T-helper 2 cell treated with Interferon-gamma antibody and Interleukin-4, amounts not matched to agents 100 ng/mL and 5 ng/mL, for 36 hours (primary cell): Measurements from ENCODE around the gene FICD. TPM values are rescaled to one million over a fixed set of nuclear protein-coding genes. Genes with fewer than 3 reads are reported as not detected.

Experiments
- intact Hi-C: fragments of 100-400 bp; cut with micrococcal nuclease; formaldehyde crosslinking; loops from one replicate; pipeline ENCODE4 v1.15.1; 2023
- total RNA-seq: library from RNA; stranded (reverse); gene quantifications from 2 replicates; pipeline ENCODE4 v1.2.3, GENCODE V29; 2022

Gene FICD
- total RNA-seq, 1 donor from 2014 or later = 10.2 TPM

DNA sequence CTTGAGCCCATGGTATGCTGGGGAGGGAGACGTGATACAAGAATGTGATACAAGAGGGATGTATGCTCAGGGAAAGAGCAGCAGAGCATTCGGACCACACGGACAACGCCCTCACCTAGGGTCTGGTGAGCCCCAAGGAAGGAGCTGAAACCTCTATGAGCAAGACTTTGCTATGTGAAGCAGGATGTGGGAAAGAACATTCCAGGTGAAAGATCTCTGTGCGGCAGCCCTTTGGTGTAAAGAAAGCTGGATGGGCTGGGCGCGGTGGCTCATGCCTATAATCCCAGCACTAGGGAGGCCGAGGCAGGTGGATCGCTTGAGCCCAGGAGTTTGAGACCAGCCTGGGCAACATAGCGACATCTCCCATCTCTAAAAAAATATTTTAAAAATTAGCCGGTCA is 16.9 kb upstream of the FICD start:
- intact Hi-C loops = no loop called here

GRCh38 chr12:108502922-108503321 is 12.2 kb upstream of the FICD start:
- intact Hi-C loops = no loop called here

DNA sequence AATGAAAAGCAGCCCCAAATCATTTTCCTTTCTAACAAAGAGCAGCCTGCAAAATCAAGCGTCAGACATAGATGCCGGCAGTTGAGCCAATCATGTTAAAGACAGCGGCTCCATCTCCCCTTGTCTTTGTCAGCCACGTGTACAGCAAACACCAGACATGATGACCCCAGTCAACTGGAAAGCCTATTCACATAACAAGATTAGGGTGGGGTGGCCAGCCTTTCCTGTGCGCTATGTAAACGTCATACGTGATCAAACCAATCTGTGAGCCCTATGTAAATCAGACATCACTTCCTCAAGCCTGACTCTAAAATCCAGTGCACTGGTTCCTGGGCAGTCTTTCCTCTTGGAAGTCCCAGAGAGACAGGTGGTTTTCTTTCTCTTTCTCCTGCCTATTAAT is 9.9 kb upstream of the FICD start:
- intact Hi-C loops = no loop called here

DNA sequence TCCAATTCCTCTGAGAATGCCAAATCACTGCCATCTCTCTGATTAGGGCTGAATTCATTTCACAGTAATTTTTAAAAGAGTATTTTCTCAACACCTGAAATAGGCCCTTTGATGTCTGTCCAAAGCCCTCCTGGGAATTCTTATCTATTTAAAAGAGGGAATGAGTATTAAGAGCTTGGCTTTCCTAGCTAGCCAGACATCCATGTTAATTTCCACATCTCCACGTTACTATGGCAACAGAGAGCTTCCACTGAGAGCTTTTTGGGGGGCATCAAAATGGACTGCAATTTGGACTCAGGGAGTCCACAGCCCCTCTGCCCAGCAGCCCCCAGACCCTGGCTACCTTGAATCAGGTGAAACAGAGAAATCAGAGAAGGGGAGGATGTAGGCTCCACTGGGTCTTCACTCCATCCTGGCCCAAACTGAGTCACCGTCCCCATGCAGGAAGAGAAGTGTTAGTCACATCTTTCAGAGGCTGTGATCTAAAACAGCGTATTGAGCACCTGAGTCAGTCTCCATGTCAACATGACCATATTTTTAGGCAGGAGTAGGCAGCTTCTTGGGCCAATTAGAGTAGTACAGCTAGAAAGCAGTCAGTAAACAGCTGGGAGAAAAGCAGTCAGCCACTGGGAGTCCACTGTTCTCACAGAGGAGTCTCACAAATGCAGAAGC is 7.0 kb upstream of the FICD start:
- intact Hi-C loops = no loop called here

DNA sequence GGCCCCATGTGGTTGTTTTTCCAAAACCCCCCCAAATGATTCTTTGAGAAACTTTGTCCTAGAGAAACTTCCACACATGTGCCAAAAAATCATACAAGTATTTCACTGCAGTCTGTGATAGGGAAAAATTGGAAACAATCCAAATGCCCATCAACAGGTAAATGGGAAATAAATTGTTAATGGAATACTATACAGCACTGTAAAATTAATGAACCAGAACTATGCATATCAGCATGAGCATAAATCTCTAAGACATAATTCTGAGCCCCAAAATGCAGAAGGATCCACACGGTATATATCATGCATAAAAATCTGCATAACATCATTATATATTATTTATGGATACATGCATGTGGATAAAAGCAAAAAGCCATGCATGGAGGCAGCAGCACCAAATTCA is 5.3 kb upstream of the FICD start:
- intact Hi-C loops = loop anchor here (5.0 to 10.0 kb wide), 3 partner anchors 395 to 748 kb away; partner anchors contain the start of gene PRDM4

DNA sequence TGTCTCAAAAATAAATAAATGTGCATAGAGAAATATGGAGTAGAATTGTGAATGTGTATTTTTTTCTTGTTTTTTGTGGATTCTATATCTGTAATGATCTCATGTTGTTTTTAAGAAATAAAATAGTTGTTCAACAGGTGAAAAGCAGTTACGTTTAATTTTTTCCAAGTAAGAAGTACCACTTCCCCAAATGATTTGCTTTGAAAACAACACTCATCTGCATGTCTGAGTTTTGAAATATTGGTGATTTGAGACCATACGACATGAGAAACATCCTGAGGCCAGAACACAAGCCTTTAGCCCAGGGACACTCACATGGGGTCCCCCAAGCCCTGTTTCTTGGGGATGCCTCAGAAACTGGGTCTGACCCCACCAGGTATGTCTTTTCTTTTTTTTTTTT is 4.2 kb upstream of the FICD start:
- intact Hi-C loops = loop anchor here (5.0 to 10.0 kb wide), 3 partner anchors 396 to 749 kb away; partner anchors contain the start of gene PRDM4

DNA sequence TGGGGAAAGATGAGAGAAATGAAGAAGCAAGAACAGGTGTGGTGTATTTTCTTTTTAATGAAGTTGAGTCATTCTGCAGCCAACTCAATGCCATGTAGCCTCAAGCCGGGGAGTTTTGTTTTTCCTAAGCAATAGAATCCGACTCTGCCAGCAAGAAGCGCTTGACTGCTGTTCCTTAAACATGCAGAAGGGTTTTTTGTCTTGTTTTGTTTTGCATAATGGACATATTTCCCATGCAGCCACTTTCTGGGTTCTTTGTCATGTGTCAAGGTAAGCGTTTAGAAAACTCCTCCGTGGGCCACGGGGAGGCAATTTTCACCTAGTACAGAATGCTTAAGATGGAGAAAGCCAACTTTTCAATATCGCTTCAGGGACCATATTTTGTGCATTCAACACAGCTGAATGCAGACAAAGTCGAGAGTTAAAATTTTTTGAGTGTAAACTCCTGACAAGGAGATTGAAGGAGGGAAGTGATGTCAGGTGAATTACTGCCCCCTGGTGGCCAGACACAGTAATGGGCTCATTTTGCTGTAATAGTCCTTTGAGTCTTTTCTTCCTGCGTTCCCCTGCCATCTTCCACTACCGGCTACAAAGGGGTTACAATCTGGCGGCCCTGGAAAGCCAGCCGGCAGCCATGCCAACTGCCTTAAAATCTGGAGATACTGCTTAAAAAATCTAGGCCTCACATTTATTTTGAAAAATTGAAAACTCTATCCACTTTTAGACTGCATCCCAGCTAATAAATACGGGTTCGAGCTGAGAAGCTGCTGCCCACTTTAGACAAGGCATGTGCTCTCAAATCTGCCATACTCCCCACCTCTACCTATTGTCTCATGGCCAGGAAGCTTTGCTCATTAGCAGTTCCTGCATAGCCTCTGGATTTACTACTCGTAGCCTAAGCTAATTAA is 3.2 kb upstream of the FICD start:
- intact Hi-C loops = loop anchor here (5.0 to 10.0 kb wide), 3 partner anchors 397 to 750 kb away; partner anchors contain the start of gene PRDM4

DNA sequence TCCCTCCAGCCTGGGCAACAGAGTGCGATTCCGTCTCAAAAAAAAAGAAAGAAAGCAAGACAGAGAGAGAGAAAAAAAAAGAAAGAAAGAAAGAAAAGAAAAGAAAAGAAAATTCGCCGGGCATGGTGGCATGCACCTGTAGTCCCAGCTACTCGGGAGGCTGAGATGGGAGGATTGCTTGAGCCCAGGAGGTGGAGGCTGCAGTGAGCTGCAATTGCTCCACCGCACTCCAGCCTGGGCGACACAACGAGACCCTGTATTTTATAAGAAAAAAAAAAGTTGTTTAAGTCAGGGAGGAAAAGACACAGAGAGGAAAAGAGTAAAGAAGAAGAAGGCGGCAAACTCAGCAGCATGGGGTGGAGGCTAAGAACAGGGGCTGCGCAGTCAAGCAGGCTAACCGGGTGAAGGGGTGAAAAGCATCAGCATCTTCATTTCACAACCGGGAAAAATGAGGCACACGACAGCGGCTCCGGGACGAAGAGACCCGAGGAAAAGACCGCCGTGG is 557 bp upstream of the FICD start:
- intact Hi-C loops = loop anchor here (2.0 to 10.0 kb wide), 4 partner anchors 400 to 752 kb away; partner anchors contain the start of gene PRDM4

GRCh38 chr12:108515916-108516315 is 839 bp downstream of the FICD start:
- intact Hi-C loops = loop anchor here (1.0 to 10.0 kb wide), 10 partner anchors 45 to 829 kb away; partner anchors contain the start of genes PWP1, SART3, SELPLG and SSH1

- intact Hi-C loops = loop anchor here (5.0 to 10.0 kb wide), 7 partner anchors 101 to 829 kb away; partner anchors contain the start of genes PWP1, SELPLG, SSH1 and USP30
Observed at GRCh38 chr12:108516511-108517275, 1.6 kb downstream of the FICD start.

GRCh38 chr12:108517288-108518100 is 2.4 kb downstream of the FICD start:
- intact Hi-C loops = loop anchor here (5.0 to 10.0 kb wide), 7 partner anchors 100 to 830 kb away; partner anchors contain the start of genes PWP1, SELPLG, SSH1 and USP30

- intact Hi-C loops = loop anchor here (5.0 to 10.0 kb wide), 7 partner anchors 99 to 831 kb away; partner anchors contain the start of genes PWP1, SELPLG, SSH1 and USP30
Observed at GRCh38 chr12:108518101-108518715, 3.1 kb downstream of the FICD start.

DNA sequence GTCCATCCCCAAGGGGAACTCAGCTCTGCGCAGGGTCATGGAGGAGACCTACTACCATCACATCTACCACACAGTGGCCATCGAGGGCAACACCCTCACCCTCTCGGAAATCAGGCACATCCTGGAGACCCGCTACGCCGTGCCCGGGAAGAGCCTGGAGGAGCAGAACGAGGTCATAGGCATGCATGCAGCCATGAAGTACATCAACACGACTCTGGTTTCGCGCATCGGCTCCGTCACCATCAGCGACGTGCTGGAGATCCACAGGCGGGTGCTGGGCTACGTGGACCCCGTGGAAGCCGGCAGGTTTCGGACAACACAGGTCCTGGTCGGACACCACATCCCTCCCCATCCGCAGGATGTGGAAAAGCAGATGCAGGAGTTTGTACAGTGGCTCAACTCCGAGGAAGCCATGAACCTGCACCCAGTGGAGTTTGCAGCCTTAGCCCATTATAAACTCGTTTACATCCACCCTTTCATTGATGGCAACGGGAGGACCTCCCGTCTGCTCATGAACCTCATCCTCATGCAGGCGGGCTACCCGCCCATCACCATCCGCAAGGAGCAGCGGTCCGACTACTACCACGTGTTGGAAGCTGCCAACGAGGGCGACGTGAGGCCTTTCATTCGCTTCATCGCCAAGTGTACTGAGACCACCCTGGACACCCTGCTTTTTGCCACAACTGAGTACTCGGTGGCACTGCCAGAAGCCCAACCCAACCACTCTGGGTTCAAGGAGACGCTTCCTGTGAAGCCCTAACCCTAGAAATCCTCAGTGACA is 3.8 kb downstream of the FICD start:
- intact Hi-C loops = loop anchor here (5.0 to 10.0 kb wide), 7 partner anchors 98 to 832 kb away; partner anchors contain the start of genes PWP1, SELPLG, SSH1 and USP30

DNA sequence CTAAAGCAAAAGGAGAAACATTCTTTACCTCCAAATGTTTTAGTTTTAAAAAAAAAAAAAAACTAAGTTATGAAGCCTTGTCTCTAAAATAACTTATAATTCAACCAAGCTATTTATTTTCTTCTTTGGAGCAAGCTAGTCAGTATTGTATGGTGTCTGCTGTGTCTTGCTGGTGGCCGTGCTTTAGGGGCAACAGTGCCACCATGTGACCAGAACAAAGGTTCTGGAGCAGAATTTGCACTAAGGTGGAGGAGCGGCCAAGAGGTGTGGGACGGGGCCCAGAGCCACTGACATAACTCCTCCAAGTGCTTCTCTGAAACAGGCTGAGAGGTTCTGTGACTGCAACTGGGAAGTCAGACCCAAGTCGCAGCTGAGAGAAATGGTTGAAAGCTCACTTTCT is 4.5 kb downstream of the FICD start:
- intact Hi-C loops = loop anchor here (5.0 to 10.0 kb wide), 7 partner anchors 98 to 832 kb away; partner anchors contain the start of genes PWP1, SELPLG, SSH1 and USP30

- intact Hi-C loops = no loop called here
Observed at GRCh38 chr12:108523365-108523764, 8.3 kb downstream of the FICD start.

- intact Hi-C loops = no loop called here
Observed at GRCh38 chr12:108525681-108526080, 10.6 kb downstream of the FICD start.

DNA sequence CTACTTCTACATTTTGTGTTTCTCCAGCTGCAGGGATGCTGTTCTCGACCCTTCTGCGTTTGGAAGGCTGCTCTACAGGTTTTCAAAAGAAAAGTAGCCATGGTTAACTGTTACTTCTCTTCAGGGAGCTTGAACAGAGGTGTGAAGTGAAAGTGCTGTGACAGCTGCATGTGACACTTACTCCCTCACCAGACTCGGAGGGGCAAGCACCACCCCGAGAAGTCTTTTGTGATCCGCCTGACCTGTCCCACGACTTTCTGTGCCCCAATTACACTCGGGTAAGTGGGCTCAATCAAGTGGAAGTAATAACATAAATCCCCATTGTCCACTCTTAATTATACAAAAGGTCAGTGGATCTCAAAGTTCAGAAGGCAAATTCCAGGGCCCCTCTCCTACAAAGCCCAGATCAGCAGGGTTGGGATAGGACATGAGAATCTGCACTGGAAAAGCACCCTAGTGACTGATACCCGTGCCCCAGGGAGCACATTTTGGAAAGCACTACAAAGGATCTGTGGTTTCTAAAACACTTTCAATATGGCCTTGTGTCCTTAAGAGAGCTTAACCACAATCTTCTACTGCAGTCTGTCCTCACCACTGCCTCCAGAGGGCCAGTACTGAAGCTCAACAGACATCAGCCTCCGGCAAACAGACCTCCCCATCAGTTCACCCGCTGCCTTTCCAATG is 11.5 kb downstream of the FICD start:
- intact Hi-C loops = no loop called here

DNA sequence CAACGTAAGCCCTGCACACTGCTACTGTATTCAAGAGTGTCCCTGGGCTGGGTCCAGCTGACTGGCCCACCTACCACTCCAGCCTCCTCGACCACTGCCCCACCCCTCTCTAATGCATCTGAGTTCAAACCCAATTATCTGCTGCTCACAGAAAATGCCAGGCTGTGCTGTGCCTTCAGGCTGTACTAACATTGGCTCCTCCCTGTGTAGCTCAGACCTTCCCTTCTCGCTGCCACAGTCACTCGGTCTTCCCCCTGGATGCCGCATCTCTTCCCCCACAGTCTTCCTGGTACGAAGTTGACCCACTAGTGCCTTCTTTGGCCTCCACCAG is 12.1 kb downstream of the FICD start:
- intact Hi-C loops = no loop called here
